Activated naive CD4-positive, alpha-beta T cell treated with anti-CD3 and anti-CD28 coated beads, Interleukin-2, amount 50 U/mL, for 24 hours (primary cell): ENCODE results near the gene LRRN4CL.

Source experiments
- H3K27ac Mint-ChIP-seq: one replicate; pipeline ENCODE4 v1.8.0; 2021; ENCODE audit warnings: mild to moderate bottlenecking, mixed read lengths
- H3K27me3 Mint-ChIP-seq: one replicate; pipeline ENCODE4 v1.8.0; 2021; ENCODE audit warnings: mixed read lengths
- H3K36me3 Mint-ChIP-seq: one replicate; pipeline ENCODE4 v1.8.0; 2021; ENCODE audit warnings: mixed read lengths
- H3K4me1 Mint-ChIP-seq: one replicate; pipeline ENCODE4 v1.8.0; 2021; ENCODE audit warnings: mixed read lengths
- H3K4me3 Mint-ChIP-seq: one replicate; pipeline ENCODE4 v1.8.0; 2021; ENCODE audit warnings: mild to moderate bottlenecking, mixed read lengths
- H3K9me3 Mint-ChIP-seq: one replicate; pipeline ENCODE4 v1.8.0; 2021; ENCODE audit warnings: mixed read lengths

Gene LRRN4CL

DNA sequence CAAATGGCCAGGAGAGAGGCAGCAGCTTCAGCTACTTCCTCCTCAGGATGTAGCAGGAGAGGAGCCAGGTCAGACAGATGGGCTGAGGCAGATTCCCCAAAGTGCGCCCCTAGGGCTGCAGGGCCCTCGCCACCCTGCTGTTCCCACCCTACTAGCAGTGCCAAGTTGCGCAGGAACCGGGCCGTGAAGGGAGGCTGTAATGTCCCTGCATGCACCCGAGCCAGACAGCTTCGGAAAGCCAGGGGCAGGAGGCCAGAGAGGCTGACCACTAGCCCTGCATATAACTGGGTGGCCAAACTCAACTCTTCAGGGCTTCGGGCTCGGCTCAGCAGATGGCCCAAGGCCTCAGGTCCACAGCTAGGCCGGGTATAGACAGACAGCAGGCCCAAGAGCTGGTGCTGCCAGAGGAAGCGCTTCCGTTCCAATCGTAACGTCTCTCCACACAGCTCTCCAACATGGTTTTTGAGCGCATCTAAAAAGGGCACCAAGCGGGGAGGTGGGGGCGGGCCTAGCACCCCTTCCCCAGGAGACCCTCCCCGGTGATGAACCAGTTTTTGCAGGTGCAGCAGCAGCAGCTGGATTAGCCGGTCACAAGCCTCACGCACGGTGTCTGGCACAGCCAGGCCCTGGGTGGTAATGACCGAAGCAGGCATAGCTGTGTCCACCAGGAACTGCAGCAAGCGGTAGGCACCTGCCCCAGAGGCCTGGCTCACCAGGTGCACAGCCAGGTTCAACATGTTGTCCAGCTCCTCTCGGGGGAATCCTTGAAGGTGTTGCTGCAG lies 41.0 kb downstream of the LRRN4CL start:
- no peaks in the 10 kb centered on the region for H3K27me3 Mint-ChIP-seq
- no peaks in the 10 kb centered on the region for H3K9me3 Mint-ChIP-seq
- no peak overlapping the region for H3K27ac Mint-ChIP-seq
- peaks cover 4% of the 10 kb centered on the region for H3K36me3 Mint-ChIP-seq
- peaks cover 31% of the 10 kb centered on the region for H3K4me1 Mint-ChIP-seq
- H3K4me3 Mint-ChIP-seq, result no peak overlapping the region

DNA sequence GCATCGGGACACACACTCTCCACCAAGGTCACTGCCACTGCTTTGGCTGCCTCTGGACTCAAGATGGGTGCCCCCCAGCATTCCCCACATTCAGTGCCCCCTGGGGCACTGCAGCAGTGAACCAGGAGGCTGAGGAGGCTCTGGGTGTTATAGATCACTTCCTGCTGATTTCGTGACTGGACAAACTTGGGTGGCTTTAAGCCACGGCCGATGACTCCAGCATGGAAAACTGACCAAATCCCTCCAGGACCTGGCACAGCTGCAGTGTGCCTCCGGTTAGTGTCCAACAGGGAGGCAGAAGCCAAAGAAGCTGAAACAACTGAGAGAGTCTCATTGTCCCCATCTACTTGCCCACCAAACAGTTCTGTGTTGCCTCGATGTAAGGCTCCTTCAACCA lies 41.7 kb downstream of the LRRN4CL start:
- H3K27me3 Mint-ChIP-seq, result no peaks in the 10 kb centered on the region
- H3K27ac Mint-ChIP-seq, result no peak overlapping the region
- peak overlapping the region; percentile 15 for H3K4me3 Mint-ChIP-seq
- H3K4me1 Mint-ChIP-seq, result peaks cover 31% of the 10 kb centered on the region
- peaks cover 4% of the 10 kb centered on the region for H3K36me3 Mint-ChIP-seq
- no peaks in the 10 kb centered on the region for H3K9me3 Mint-ChIP-seq

DNA sequence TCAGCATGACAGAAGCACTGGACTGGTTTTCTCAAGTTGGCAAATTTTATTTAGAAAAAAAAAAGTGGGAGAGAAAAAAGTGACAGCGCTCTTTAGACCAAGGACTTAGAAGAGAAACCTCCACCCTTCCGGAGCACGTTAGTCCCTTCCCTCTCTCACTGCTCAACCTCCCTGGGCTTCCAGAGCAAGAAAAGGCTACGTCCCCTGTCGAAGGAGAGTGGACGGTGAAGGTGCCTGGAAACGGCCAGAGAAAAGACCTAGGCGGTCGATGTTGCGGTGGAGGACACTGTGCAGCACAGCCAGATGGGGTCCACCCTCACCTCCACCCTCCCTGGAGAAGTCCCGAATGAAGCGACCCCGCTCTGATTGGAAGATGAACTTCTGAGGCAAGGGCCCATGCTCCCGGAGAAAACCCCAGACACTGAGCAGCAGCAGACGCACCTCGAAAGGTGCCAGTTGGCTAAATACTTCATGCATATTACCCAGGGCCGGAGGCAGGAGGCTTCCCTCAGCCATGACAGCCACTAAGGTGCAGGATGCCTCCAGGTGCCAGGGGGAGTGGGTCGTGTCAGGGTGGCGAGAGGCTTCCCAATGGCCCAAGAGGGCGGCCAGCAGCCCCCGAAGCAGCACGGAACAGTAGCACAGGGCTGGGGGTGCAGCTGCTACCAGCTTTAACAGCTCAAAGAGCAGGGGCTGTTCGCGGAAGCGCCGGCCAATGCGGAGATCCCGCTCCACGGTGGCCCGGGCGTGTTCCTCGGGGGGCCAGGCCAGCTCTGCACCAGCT lies 42.3 kb downstream of the LRRN4CL start:
- H3K27ac Mint-ChIP-seq, result peak overlapping the region; percentile 96
- peaks cover 27% of the 10 kb centered on the region for H3K4me1 Mint-ChIP-seq
- H3K9me3 Mint-ChIP-seq, result no peaks in the 10 kb centered on the region
- no peaks in the 10 kb centered on the region for H3K27me3 Mint-ChIP-seq
- H3K4me3 Mint-ChIP-seq, result peak overlapping the region; percentile 100
- H3K36me3 Mint-ChIP-seq, result peaks cover 4% of the 10 kb centered on the region

DNA sequence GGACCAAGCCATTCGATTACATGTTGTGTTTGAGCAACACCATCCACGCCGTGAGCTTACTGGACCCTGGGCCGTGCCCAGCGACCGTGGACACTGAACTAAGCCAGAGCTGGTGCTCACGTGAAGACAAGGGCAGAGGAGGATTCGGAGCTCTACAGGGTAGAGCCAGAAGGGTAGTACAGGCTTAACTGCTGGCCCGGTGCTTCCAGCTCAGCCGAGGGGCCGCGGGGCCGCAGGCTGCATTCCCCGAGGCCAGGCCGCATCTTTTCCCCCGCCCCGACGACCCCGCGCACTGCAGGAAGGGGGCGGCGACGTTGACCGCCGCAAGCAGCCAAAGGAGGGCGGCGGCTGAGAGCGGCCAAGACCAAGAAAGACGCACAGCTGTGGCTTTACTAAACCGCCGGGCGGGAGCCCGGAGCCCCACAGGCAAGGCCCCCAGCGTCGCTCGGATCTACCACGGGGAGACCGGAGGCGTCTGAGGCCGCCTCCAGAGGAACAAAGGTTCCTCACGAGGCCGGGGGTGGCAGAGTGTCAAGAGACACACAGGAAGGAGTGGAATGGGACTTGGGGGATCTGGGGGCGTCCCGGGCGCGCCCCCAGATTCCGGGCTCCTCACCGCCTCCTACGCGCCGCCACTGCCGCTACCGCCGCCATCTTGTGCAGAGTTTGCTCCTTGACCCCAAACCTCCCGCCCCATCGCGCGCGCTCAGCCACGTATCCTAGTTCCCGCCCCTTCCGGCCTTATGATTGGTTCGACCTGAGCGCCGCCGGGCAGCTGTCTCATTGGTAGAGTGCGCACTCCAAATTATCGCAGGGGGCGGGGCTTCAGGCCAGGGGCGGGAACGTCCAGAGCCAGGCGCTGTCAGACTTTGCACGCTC lies 43.1 kb downstream of the LRRN4CL start, which contains the start of gene GANAB:
TSS of gene GANAB (minus strand) at position 668 of the 879 bp plus-strand sequence. CDS start at position 654, 14 bp downstream.
- peaks cover 32% of the 10 kb centered on the region for H3K4me1 Mint-ChIP-seq

DNA sequence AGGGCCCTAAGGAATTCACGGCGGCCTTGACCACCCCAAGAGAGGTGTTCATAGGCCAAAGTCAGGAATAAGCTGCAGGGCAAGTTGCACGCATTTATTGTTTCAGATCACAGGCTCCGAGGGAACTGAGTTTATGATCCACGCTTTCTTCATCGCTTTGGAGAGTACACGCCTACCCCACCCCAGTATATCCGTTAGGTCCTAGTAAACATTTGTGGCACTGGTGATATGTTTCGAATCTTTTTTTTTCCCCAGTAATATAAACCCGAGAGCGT lies 43.7 kb downstream of the LRRN4CL start:
- peak overlapping the region; percentile 100 for H3K4me3 Mint-ChIP-seq
- no peaks in the 10 kb centered on the region for H3K27me3 Mint-ChIP-seq
- no peaks in the 10 kb centered on the region for H3K9me3 Mint-ChIP-seq
- peak overlapping the region; percentile 96 for H3K27ac Mint-ChIP-seq
- H3K4me1 Mint-ChIP-seq, result peaks cover 34% of the 10 kb centered on the region
- H3K36me3 Mint-ChIP-seq, result peaks cover 4% of the 10 kb centered on the region

More for the DNA sequence above, 43.1 kb downstream of the LRRN4CL start, which contains the start of gene GANAB:
- H3K9me3 Mint-ChIP-seq, result no peaks in the 10 kb centered on the region
- peak within 1 kb of the TSS; percentile 100 for H3K4me3 Mint-ChIP-seq
- peaks cover 4% of the 10 kb centered on the region for H3K36me3 Mint-ChIP-seq
- peak within 1 kb of the TSS; percentile 96 for H3K27ac Mint-ChIP-seq
- H3K27me3 Mint-ChIP-seq, result no peaks in the 10 kb centered on the region

DNA sequence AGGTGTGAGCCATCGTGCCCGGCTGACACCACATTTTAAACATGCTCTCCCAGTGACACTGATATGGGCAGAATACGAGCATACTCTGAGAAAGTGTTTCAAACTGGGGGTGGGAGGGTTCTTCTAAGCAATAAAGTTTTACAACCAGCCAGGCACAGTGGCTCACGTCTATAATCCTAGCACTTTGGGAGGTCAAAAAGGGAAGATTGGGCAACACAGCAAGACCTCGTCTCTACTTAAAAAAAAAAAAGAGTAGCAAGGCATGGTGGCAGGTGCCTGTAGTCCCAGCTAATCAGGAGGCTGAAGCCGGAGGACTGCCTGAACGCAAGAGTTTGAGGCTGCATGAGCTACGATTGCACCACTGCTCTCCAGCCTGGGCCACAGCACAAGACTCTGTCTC lies 45.1 kb downstream of the LRRN4CL start:
- Mint-ChIP-seq H3K27ac (peak overlapping the region; percentile 30), H3K36me3 (peaks cover 9% of the 10 kb centered on the region), H3K4me1 (peaks cover 43% of the 10 kb centered on the region), H3K4me3 (peak overlapping the region; percentile 42), H3K27me3 (no peaks in the 10 kb centered on the region), H3K9me3 (no peaks in the 10 kb centered on the region)
